H1 (cell line): ENCODE results near the gene DMXL2. TPM values are rescaled to one million over a fixed set of nuclear protein-coding genes. Genes with fewer than 3 reads are reported as not detected.
"Not testable (repeated sequence)": the region's sequence is repeated elsewhere in the genome, so short reads cannot be mapped to it uniquely, and the experiment has no call there.

Experiments
- CTCF ChIA-PET: fragments of 300-600 bp; sonication (Branson Sonifier 250); formaldehyde crosslinking; loops from one replicate; lab custom pipeline; 2021; ENCODE audit not compliant: partially characterized antibody; lab: Charles Lee
- POLR2A ChIA-PET: fragments of 300-600 bp; sonication (Branson Sonifier 250); formaldehyde crosslinking; loops from one replicate; lab custom pipeline; 2021; ENCODE audit warnings: inconsistent platforms; ENCODE audit not compliant: partially characterized antibody; lab: Charles Lee
- DNase-seq, 2 experiments: peaks; one replicate each; pipeline versions ENCODE4 v3.0.0 to v3.0.0-alpha.2; 2010 to 2022; ENCODE audit warnings: low spot score in 2 of 2, low read depth in 1 of 2, mixed read lengths in 1 of 2
- FAIRE-seq: peaks from 2 replicates; lab custom pipeline; 2011; peaks lifted over from hg19 to GRCh38; lab: Jason Lieb, UNC
- H2AFZ ChIP-seq: 2 replicates; pipeline ENCODE4 v1.8.1; 2012; ENCODE audit warnings: low read length, inconsistent platforms
- H2AK5ac ChIP-seq: 2 replicates; pipeline ENCODE4 v1.6.1; 2013; ENCODE audit warnings: low read depth, low read length
- H2BK120ac ChIP-seq: replicated peaks from 2 replicates; pipeline ENCODE3; 2013; ENCODE audit warnings: low read depth, low read length, inconsistent platforms
- H2BK12ac ChIP-seq: 2 replicates; pipeline ENCODE4 v1.6.1; 2013; ENCODE audit warnings: low read depth, low read length
- H2BK15ac ChIP-seq: 2 replicates; pipeline ENCODE4 v1.6.1; 2013; ENCODE audit warnings: low read length
- H2BK20ac ChIP-seq: 2 replicates; pipeline ENCODE4 v1.6.1; 2013; ENCODE audit warnings: low read length
- H2BK5ac ChIP-seq: 2 replicates; pipeline ENCODE4 v1.6.1; 2013; ENCODE audit warnings: low read depth, low read length
- H3K14ac ChIP-seq: 2 replicates; pipeline ENCODE4 v1.6.1; 2013; ENCODE audit warnings: inconsistent platforms; ENCODE audit not compliant: insufficient read length
- H3K18ac ChIP-seq: 2 replicates; pipeline ENCODE4 v1.6.1; 2013; ENCODE audit warnings: low read length; ENCODE audit errors: extremely low read depth
- H3K23ac ChIP-seq: 2 replicates; pipeline ENCODE4 v1.6.1; 2013; ENCODE audit warnings: inconsistent platforms; ENCODE audit not compliant: insufficient read length
- H3K23me2 ChIP-seq: 2 replicates; pipeline ENCODE4 v1.6.1; 2013; ENCODE audit warnings: low read depth, low read length
- H3K27ac ChIP-seq: 2 replicates; pipeline ENCODE4 v1.6.1; 2011; ENCODE audit warnings: low read depth, low read length, inconsistent platforms
- H3K27me3 ChIP-seq, 4 experiments: replicated peaks in 1 of 4; 1 replicate in 1 of 4; 2 replicates in 3 of 4; pipeline versions ENCODE4 v1.6.1 to v1.8.1; 2011 to 2013; ENCODE audit warnings: low read length in 3 of 4, mild to moderate bottlenecking in 3 of 4, inconsistent platforms in 2 of 4, mixed read lengths in 2 of 4, moderate library complexity in 1 of 4; ENCODE audit not compliant: control insufficient read depth in 3 of 4, insufficient read depth in 3 of 4; ENCODE audit errors: extremely low read depth in 1 of 4
- H3K36me3 ChIP-seq, 4 experiments: 2 replicates each; pipeline versions ENCODE4 v1.6.1 to v1.8.1; 2011 to 2013; ENCODE audit warnings: mild to moderate bottlenecking in 4 of 4, low read length in 3 of 4, moderate library complexity in 2 of 4, control low read depth in 1 of 4, inconsistent platforms in 1 of 4; ENCODE audit not compliant: insufficient read depth in 4 of 4, control insufficient read depth in 2 of 4
- H3K4ac ChIP-seq: replicated peaks from 2 replicates; pipeline ENCODE3; 2013; ENCODE audit warnings: low read length, low read depth, mixed read lengths, inconsistent platforms; ENCODE audit not compliant: insufficient read length
- H3K4me1 ChIP-seq, 4 experiments: replicated peaks in 1 of 4; 1 replicate in 1 of 4; 2 replicates in 3 of 4; pipeline versions ENCODE4 v1.6.1 to v1.8.1; 2011 to 2013; ENCODE audit warnings: low read length in 3 of 4, inconsistent platforms in 2 of 4, mixed read lengths in 1 of 4; ENCODE audit not compliant: insufficient read depth in 4 of 4, control insufficient read depth in 3 of 4
- H3K4me2 ChIP-seq, 2 experiments: 2 replicates each; pipeline versions ENCODE4 v1.6.1 to v1.8.1; 2011 to 2013; ENCODE audit warnings: low read depth in 2 of 2, low read length in 2 of 2, control low read depth in 1 of 2, inconsistent platforms in 1 of 2, mild to moderate bottlenecking in 1 of 2; ENCODE audit not compliant: insufficient read depth in 1 of 2
- H3K4me3 ChIP-seq, 4 experiments: fragments of 200-600, 300-600 bp in 1 of 4; sonication (generic), shearing (Covaris generic), sonication (Bioruptor Twin) in 1 of 4; 2 replicates each; pipeline versions ENCODE4 v1.5.1 to v1.8.1; 2011 to 2016; ENCODE audit warnings: low read length in 4 of 4, low read depth in 3 of 4, control low read depth in 2 of 4, inconsistent platforms in 2 of 4, mild to moderate bottlenecking in 2 of 4, mixed read lengths in 1 of 4, moderate library complexity in 1 of 4; ENCODE audit not compliant: insufficient read depth in 2 of 4; ENCODE audit errors: extremely low read depth in 1 of 4
- H3K56ac ChIP-seq: replicated peaks from 2 replicates; pipeline ENCODE3; 2013; ENCODE audit warnings: low read depth, mild to moderate bottlenecking, mixed read lengths, low read length, inconsistent platforms; ENCODE audit not compliant: insufficient read length
- H3K79me1 ChIP-seq: 2 replicates; pipeline ENCODE4 v1.6.1; 2013; ENCODE audit warnings: low read depth, low read length, control low read depth
- H3K79me2 ChIP-seq, 2 experiments: 2 replicates each; pipeline versions ENCODE4 v1.6.1 to v1.8.1; 2012 to 2013; ENCODE audit warnings: low read length in 2 of 2, mild to moderate bottlenecking in 2 of 2, inconsistent platforms in 1 of 2; ENCODE audit not compliant: insufficient read depth in 2 of 2, control insufficient read depth in 1 of 2
- H3K9ac ChIP-seq, 4 experiments: replicated peaks in 1 of 4; 1 replicate in 1 of 4; 2 replicates in 3 of 4; pipeline versions ENCODE4 v1.6.1 to v1.8.1; 2011 to 2013; ENCODE audit warnings: low read depth in 3 of 4, low read length in 3 of 4, control low read depth in 2 of 4, mild to moderate bottlenecking in 2 of 4, moderate library complexity in 2 of 4, inconsistent platforms in 1 of 4; ENCODE audit errors: extremely low read depth in 1 of 4
- H3K9me3 ChIP-seq, 2 experiments: 2 replicates each; pipeline versions ENCODE4 v1.6.1 to v1.8.1; 2012 to 2013; ENCODE audit warnings: mild to moderate bottlenecking in 2 of 2, moderate library complexity in 2 of 2, control low read depth in 1 of 2, inconsistent platforms in 1 of 2, low read depth in 1 of 2, low read length in 1 of 2, mixed read lengths in 1 of 2; ENCODE audit not compliant: insufficient read depth in 2 of 2
- H4K20me1 ChIP-seq, 2 experiments: replicated peaks in 1 of 2; 2 replicates each; pipeline versions ENCODE3 to v1.8.1; 2011 to 2013; ENCODE audit warnings: inconsistent platforms in 2 of 2, low read length in 2 of 2, mild to moderate bottlenecking in 1 of 2; ENCODE audit not compliant: insufficient read depth in 2 of 2, control insufficient read depth in 1 of 2
- H4K5ac ChIP-seq: 2 replicates; pipeline ENCODE4 v1.6.1; 2013; ENCODE audit warnings: low read length, low read depth, mixed read lengths, inconsistent platforms; ENCODE audit not compliant: insufficient read length
- H4K8ac ChIP-seq: 2 replicates; pipeline ENCODE4 v1.8.0; 2013; ENCODE audit warnings: mild to moderate bottlenecking, moderate library complexity, low read length, inconsistent platforms; ENCODE audit not compliant: insufficient read depth; ENCODE audit errors: extremely low read depth
- H4K91ac ChIP-seq: replicated peaks from 2 replicates; pipeline ENCODE3; 2013; ENCODE audit warnings: low read length, mixed read lengths, inconsistent platforms; ENCODE audit not compliant: insufficient read length
- ATF2 ChIP-seq: IDR thresholded peaks from 2 replicates; pipeline ENCODE4 v1.6.1; 2012; ENCODE audit warnings: low read length, inconsistent platforms
- CBX5 ChIP-seq: fragments of 300-800, 300-1000 bp; sonication (generic); IDR thresholded peaks from 2 replicates; pipeline ENCODE4 v1.7.1; 2016; ENCODE audit warnings: antibody characterized with exemption, low read length, low read depth
- EZH2 ChIP-seq: fragments of 200-600 bp; sonication (generic); IDR thresholded peaks from 2 replicates; pipeline ENCODE4 v1.7.1; 2012; ENCODE audit warnings: low read depth, mild to moderate bottlenecking, moderate library complexity, low read length, inconsistent platforms; ENCODE audit not compliant: severe bottlenecking
- KDM1A ChIP-seq: fragments of 200-600, 300-600 bp; sonication (generic); IDR thresholded peaks from 2 replicates; pipeline ENCODE4 v1.7.1; 2016; ENCODE audit warnings: mild to moderate bottlenecking, low read length, borderline replicate concordance
- WGBS, 2 experiments: shearing (Covaris generic) in 1 of 2; methylation state at CpG; one replicate each; pipeline versions ENCODE4 v1.1.6 to v1.1.7; 2013 to 2015; ENCODE audit warnings: low lambda C conversion rate in 2 of 2, mixed read lengths in 2 of 2, inconsistent platforms in 1 of 2, low coverage in 1 of 2, missing lambda C conversion rate in 1 of 2; ENCODE audit not compliant: insufficient replicate concordance in 2 of 2, insufficient coverage in 1 of 2, insufficient read length in 1 of 2; ENCODE audit errors: extremely low coverage in 1 of 2, missing lambda C conversion rate in 1 of 2; 5-methylcytosine and 5-hydroxymethylcytosine counted together
- polyA plus RNA-seq, 7 experiments: library from polyadenylated mRNA; depleted of rRNA in 3 of 7; stranded (reverse) in 5 of 7; unstranded in 2 of 7; fragments of >200 nt in 5 of 7; fragments of 200-250 nt in 2 of 7; gene quantifications; 1 replicate in 5 of 7; 2 replicates in 1 of 7; 4 replicates in 1 of 7; pipeline versions ENCODE4 v1.2.1 to v1.2.3, GENCODE V29; 2011 to 2013; ENCODE audit warnings: missing spikeins in 2 of 7, mixed read lengths in 2 of 7
- total RNA-seq: library from RNA; stranded (reverse); fragmentation: NEBNext Ultra II Directional; extraction: Animal tissue kit (Norgen Biotek cat#: 25700); gene quantifications from 2 replicates; pipeline ENCODE4 v1.2.1, GENCODE V29; 2021

DMXL2 gene
- total and polyA plus RNA-seq, 2 of the 8 experiments (the other 6 are each of a cell fraction or from before 2014, with no cell fraction given), result 9.5 to 10.6 TPM

DNA sequence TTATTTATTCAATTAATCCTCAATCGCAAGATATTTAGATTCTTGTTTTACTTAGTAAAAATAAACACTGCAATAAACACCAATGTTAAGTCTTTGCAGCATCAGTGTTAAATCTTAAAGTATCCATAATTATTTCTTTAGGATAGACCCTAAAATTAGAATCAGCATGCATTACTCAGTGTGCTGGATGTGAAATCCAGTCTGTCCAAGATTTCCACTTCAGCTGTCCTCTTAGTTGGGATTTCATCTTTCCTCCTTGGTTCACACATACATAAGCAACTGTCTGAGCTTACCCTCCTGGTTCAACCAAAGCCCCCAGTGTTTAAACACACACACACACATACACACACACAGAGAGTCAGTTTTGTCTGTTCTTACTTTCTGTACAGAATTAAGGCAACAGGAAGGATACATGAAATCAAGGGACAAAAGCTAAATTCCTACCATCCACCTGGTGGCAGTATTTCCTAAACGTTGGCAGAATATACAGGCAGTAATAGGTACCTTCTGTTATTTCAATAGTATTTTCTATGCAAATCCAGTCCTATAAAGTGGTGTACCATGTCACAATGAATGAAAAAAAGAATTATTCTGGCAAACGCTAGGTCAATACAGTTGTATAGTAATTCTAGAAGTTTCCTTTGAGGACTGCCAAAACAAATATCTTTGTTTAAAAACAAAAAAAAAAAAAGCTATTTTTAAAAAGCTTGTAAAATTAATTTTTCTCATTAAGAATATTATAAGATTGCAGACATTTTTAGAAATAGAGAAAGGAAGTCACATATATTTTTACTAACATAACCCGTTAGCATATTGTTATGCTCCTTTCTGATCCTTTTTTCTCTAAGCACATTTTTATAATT lies 27.3 kb upstream of the DMXL2 start (continued):
- no peak for TF ChIP-seq EZH2
- TF ChIP-seq KDM1A, result no peak
- no peak for TF ChIP-seq ATF2
- TF ChIP-seq CBX5, result no peak
- TF ChIP-seq, all 59 proteins: peak for 2

- H2BK5ac ChIP-seq, H2BK15ac ChIP-seq, H2AK5ac ChIP-seq, H3K4ac ChIP-seq, H4K20me1 ChIP-seq, H2BK20ac ChIP-seq, H3K23ac ChIP-seq, H3K4me2 ChIP-seq, H3K79me2 ChIP-seq, H3K27me3 ChIP-seq, H3K18ac ChIP-seq, H4K91ac ChIP-seq, H4K5ac ChIP-seq, DNase-seq, H3K9me3 ChIP-seq, H3K36me3 ChIP-seq, H2BK12ac ChIP-seq, FAIRE-seq, H3K4me3 ChIP-seq, POLR2A ChIA-PET, H4K8ac ChIP-seq, H2BK120ac ChIP-seq, H2AFZ ChIP-seq, H3K23me2 ChIP-seq, H3K9ac ChIP-seq, H3K79me1 ChIP-seq, H3K27ac ChIP-seq, H3K14ac ChIP-seq, H3K56ac ChIP-seq, H3K4me1 ChIP-seq: not testable (repeated sequence)
- WGBS, 2 experiments, result 78% methylated on average over 4 of the region's 4 CpGs; no CpG with 5 or more reads in 1 of the 2 experiments
- CTCF ChIA-PET, result interaction anchor here (0.8 to 8.8 kb wide), 5 partner anchors 32 to 235 kb away, joined by 3 to 243 read pairs (median 4); partner anchors contain the start of gene SCG3
These were observed 26.1 kb upstream of the DMXL2 start for GRCh38 chr15:51648643-51649042.
